Activated naive CD8-positive, alpha-beta T cell treated with anti-CD3 and anti-CD28 coated beads, Interleukin-2, amount 50 U/mL, for 24 hours (primary cell): ENCODE results near the gene ASTL.
"Not testable (repeated sequence)": the region's sequence is repeated elsewhere in the genome, so short reads cannot be mapped to it uniquely, and the experiment has no call there.

ENCODE experiments used
- ATAC-seq: fragments of 150-1000 bp; cut with Tn5 transposase; one replicate; pipeline ENCODE4 v1.10.0; 2021
- DNase-seq: peaks from one replicate; pipeline ENCODE4 v3.0.0; 2021
- H3K27ac Mint-ChIP-seq: one replicate; pipeline ENCODE4 v1.8.0; 2021; ENCODE audit warnings: mild to moderate bottlenecking, mixed read lengths
- H3K27me3 Mint-ChIP-seq: one replicate; pipeline ENCODE4 v1.8.0; 2021; ENCODE audit warnings: mixed read lengths
- H3K36me3 Mint-ChIP-seq: one replicate; pipeline ENCODE4 v1.8.0; 2021; ENCODE audit warnings: low read depth, mixed read lengths
- H3K4me1 Mint-ChIP-seq: one replicate; pipeline ENCODE4 v1.8.0; 2021; ENCODE audit warnings: mixed read lengths
- H3K4me3 Mint-ChIP-seq: one replicate; pipeline ENCODE4 v1.8.0; 2021; ENCODE audit warnings: mild to moderate bottlenecking, moderate library complexity, mixed read lengths
- H3K9me3 Mint-ChIP-seq: one replicate; pipeline ENCODE4 v1.8.0; 2021; ENCODE audit warnings: mixed read lengths

ASTL gene

DNA sequence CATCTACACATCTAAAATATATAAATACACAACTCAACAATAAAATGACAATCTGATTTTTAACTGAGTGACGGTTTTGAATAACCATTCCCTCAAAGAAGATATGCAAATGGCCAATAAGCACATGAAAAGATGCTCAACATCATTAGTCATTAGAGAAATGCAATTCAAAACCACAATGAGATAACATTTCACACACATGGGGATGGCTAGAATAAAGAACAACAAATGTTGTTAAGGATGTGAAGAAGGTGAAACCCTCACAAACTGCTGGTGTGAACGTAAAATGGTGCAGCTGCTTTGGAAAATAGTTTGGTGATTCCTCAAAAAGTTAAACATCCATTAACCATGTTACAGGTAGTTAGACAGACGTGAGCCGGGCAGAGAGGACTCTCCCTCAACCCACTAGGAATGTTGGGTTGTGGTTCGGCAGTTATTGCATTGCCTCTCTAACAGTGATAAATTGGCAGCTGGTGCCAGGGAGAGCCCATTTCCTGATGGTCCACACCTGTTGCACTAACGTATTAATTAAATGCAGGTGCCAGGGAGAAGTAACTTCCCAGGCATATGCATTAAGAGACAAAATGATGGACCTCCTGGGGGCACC, 29.2 kb upstream of the ASTL start:
- Mint-ChIP-seq H3K4me1 (peaks cover 71% of the 10 kb centered on the region), H3K4me3 (no peak overlapping the region), H3K9me3 (peaks cover 11% of the 10 kb centered on the region), H3K36me3 (peaks cover 4% of the 10 kb centered on the region), H3K27me3 (peaks cover 2% of the 10 kb centered on the region), H3K27ac (peak overlapping the region; percentile 16)
- DNase-seq (no peak), ATAC-seq (no peak)

DNA sequence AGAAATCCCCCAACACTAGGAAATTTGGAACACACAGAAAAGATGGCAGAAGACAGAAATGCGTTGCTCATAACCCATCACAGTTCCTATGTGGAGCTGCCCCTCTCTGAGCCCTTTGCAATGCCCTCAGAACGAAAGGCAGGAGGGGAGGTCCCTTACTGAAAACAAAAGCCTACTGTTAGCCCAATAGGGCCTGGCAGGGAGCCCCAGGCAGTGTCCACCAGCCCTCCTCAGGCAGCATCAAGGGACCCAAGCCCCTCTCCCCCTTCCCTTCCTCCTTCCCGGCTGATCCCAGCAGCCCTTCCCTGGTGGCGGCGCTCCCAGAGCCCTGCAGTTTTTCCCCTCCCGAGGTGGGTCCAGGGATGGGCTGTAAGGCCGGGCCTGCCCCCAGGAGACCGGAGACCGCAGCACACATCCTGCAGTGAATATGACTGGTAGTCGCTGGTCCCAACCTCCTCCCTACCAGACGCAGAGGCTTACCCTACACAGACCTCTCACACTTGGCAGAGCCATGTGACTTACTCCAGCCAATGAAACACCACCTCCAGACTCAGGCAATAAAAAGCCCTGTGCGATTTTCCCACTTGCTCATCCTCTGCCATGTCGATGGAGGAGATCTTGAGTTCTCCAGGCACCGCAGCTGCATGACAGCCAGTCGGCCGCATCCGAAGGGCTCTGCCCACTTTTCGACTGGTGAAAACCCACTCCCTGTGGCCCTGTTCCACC, 26.3 kb upstream of the ASTL start:
- ATAC-seq, result peak; percentile 85
- H3K27ac Mint-ChIP-seq, result peak overlapping the region; percentile 99
- H3K9me3 Mint-ChIP-seq, result peaks cover 11% of the 10 kb centered on the region
- peaks cover 11% of the 10 kb centered on the region for H3K36me3 Mint-ChIP-seq
- H3K4me3 Mint-ChIP-seq, result peak overlapping the region; percentile 82
- peaks cover 85% of the 10 kb centered on the region for H3K4me1 Mint-ChIP-seq
- H3K27me3 Mint-ChIP-seq, result peaks cover 2% of the 10 kb centered on the region
- peak; percentile 76 for DNase-seq

DNA sequence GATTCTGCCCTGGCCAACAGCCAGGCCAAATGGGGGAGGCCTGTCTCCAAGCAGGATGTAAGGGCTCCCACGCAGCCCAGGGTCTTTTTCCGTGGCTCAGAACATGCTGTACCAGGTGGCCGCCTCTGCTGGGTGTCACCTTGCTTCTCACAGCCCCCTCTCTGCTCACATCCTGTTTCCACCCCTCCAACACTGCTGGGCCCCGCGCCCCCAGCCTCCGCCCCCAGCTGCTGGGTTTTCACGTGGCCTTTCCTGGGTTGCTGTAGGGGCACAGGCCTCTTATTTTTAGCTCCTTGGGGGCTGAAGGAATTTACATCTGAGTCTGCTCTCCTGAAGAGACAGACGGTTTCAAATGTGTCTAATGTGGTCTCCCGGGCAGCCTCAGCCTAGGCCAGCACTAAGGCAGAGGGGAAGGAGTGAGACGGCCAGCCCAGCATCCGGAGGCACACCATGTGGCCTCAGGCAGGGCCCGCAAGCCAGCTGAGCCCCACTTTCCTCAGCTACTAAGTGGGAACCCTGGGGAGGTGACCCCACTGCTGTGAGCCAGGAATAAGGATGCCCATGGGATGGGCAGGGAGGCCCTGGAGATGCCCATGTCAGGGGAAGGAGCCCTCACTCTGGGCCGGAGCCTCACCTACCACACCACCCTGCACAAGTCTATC, 25.6 kb upstream of the ASTL start:
- peak; percentile 75 for ATAC-seq
- peak overlapping the region; percentile 99 for H3K27ac Mint-ChIP-seq
- peak overlapping the region; percentile 82 for H3K4me3 Mint-ChIP-seq
- peak; percentile 91 for DNase-seq
- H3K9me3 Mint-ChIP-seq, result peaks cover 7% of the 10 kb centered on the region
- H3K27me3 Mint-ChIP-seq, result peaks cover 2% of the 10 kb centered on the region
- H3K36me3 Mint-ChIP-seq, result peaks cover 11% of the 10 kb centered on the region
- peaks cover 86% of the 10 kb centered on the region for H3K4me1 Mint-ChIP-seq

DNA sequence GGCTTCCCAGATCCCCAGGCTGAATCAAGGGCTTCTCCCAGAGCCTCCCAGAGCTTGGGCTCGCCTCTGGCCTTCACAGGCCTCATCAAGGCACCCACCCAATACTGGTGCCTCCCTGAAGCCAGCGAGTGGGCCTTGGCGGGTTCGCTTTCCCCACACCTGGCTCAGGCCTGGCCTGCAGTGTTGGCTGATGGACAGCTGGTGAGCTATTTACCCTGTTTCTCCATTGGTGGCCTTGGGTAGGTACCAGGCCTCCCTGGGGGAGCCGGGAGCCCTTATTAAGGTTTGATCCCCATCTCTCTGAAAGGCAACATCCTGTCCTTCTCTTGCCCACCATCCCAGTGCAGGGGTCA, 25.1 kb upstream of the ASTL start:
- H3K27me3 Mint-ChIP-seq, result peaks cover 2% of the 10 kb centered on the region
- H3K4me3 Mint-ChIP-seq, result peak overlapping the region; percentile 82
- ATAC-seq (peak; percentile 2), DNase-seq (no peak)
- peaks cover 88% of the 10 kb centered on the region for H3K4me1 Mint-ChIP-seq
- H3K27ac Mint-ChIP-seq, result peak overlapping the region; percentile 99
- H3K36me3 Mint-ChIP-seq, result peaks cover 11% of the 10 kb centered on the region
- peaks cover 7% of the 10 kb centered on the region for H3K9me3 Mint-ChIP-seq

DNA sequence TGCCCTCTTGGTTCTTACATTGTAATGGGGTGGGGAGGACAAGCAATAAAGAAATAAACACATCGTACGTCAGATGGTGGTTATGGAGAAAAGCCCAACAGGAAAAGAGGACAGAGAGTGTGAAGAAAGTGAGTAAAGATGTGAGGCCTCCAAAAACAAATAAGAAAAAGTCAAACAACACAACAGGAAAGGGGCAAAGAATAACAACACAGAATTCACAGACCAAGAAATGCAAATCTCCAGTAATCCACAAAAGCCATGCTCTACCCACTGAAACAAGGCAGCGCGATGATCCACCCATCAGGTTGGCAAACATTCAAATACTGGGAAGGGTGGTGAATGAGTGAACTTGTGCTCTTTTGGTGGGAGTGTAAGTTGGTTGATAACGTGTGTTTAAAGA, 23.6 kb upstream of the ASTL start:
- no peak for DNase-seq
- Mint-ChIP-seq H3K4me3 (peak overlapping the region; percentile 39), H3K36me3 (peaks cover 11% of the 10 kb centered on the region), H3K27me3 (peaks cover 2% of the 10 kb centered on the region), H3K27ac (peak overlapping the region; percentile 99), H3K4me1 (peaks cover 91% of the 10 kb centered on the region), H3K9me3 (peaks cover 7% of the 10 kb centered on the region)
- no peak for ATAC-seq

DNA sequence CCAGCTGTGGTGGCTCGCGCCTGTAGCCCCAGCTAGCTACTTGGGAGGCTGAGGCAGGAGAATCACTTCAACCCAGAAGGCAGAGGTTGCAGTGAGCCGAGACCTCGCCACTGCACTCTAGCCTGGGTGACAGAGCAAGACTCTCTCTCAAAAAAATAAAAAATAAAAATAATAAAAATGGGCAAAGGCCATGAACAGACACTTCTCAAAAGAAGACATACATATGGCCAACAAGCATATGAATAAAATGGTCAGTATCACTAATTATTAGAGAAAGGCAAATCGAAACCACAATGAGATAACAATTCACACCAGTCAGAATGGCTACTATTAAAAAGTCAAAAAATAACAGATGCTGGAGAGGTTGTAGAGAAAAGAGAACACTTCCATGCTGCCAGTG, 22.1 kb upstream of the ASTL start:
- not testable (repeated sequence) for DNase-seq, H3K4me3 Mint-ChIP-seq, H3K9me3 Mint-ChIP-seq, H3K27me3 Mint-ChIP-seq, ATAC-seq
- Mint-ChIP-seq H3K27ac (peak overlapping the region; percentile 99), H3K36me3 (peaks cover 11% of the 10 kb centered on the region), H3K4me1 (peaks cover 96% of the 10 kb centered on the region)

DNA sequence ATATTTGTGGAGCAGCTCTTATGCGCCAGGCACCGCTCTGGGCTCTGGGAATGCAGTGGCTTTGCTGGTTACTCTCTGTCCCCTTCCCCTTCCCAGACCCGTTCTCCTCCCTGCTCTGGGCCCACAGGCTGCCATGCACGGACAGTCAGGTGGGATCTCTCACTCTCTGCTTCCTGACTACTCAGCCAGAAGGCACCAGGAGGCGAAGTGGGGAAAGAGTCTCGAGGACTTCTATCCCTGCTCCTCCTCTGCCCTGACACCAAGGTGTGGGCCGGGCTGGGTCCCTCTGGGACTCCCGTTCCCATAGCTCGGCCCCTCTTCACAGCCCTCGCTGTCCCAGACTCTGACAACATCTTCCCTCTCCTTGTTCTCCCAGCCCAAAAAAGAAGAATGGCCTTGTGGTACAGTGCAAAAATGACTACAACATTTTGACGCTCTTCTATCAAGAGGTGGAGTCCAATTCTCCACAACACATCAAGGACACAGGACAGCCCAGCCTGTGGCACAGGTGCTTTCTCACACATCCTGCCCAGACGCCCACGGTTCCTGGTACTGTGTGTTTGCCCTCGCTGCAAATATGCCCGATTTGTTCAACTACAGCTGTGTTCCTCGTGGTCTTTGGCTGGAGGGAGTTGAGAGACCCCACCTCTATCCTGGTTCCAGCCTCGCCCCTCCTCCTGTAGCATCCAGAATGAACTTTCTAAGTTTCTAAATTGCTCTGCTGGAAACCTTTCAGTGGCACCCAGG, 21.0 kb upstream of the ASTL start:
- Mint-ChIP-seq H3K4me1 (peaks cover 95% of the 10 kb centered on the region), H3K27ac (peak overlapping the region; percentile 90), H3K9me3 (peaks cover 7% of the 10 kb centered on the region), H3K4me3 (peak overlapping the region; percentile 64), H3K36me3 (peaks cover 11% of the 10 kb centered on the region), H3K27me3 (peaks cover 2% of the 10 kb centered on the region)
- ATAC-seq (no peak), DNase-seq (peak; percentile 70)

DNA sequence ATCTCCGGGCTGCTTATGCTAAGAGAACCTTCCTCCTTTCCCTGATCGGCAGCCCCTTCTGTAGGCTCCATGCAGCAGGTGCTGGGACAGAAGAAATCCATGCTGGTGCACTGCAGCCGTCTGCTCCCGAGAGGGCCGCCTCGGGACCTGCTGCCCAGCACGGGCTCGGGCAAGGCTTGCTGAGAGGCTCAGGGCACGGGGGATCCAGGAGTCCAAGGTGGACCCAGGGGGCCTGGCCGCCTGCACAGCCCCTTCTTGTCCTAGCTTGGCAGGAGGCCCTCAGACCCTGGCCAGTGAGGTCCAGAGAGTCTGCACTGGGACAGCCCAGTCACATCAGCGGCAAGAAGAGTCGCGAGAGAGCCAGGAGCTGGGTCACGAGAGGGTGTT, 20.2 kb upstream of the ASTL start:
- Mint-ChIP-seq H3K4me3 (peak overlapping the region; percentile 64), H3K27me3 (no peaks in the 10 kb centered on the region), H3K36me3 (peaks cover 11% of the 10 kb centered on the region), H3K9me3 (peaks cover 7% of the 10 kb centered on the region), H3K27ac (peak overlapping the region; percentile 90), H3K4me1 (peaks cover 90% of the 10 kb centered on the region)
- DNase-seq, result no peak
- no peak for ATAC-seq

DNA sequence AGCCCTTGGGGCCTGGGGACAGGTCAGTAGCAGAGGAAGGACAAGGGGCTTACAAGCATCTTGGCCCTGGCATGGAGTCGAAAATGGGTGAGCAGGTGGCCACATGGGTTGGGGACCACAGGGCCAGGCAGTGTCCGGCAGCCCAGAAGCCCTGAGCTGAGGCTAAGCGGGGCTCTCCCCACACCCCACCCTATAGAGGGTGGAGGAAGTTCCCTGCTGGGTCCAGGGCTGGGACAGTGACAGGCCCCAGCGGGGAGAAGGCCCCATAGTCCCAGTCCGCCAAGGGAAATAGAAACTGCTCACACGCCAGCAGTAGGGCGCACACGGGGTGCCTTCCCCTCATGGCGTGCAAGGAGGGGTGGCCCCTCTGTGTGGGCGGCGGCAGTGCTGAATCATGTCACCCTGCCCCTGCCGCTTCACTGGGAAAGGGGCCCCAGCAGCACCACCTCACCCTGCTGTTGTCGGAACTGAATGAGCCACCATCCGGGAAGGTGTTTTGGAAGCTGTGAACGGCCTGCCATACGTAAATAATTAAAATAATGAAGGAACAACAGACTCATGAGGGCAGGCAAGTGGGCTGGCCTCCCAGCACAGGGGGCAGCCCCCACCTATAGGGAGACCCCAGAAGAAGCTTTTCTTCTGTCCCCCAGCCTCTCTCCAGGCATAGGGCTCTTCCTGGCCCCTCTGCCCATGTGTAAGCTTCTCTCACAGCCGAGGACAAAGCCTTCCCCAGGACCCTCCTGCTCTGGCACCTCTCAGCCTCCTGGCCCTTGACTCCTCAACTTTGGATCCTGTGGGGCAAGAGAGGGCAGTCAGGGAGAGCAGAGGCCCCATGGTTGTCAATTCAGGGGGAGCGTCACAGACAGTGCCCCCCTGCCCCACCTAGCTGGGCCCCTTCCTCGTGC, 19.6 kb upstream of the ASTL start:
- peak overlapping the region; percentile 69 for H3K4me3 Mint-ChIP-seq
- no peaks in the 10 kb centered on the region for H3K27me3 Mint-ChIP-seq
- H3K27ac Mint-ChIP-seq, result peak overlapping the region; percentile 90
- peaks cover 7% of the 10 kb centered on the region for H3K9me3 Mint-ChIP-seq
- peaks cover 90% of the 10 kb centered on the region for H3K4me1 Mint-ChIP-seq
- ATAC-seq (peak; percentile 79), DNase-seq (peak; percentile 96)
- H3K36me3 Mint-ChIP-seq, result peaks cover 10% of the 10 kb centered on the region

DNA sequence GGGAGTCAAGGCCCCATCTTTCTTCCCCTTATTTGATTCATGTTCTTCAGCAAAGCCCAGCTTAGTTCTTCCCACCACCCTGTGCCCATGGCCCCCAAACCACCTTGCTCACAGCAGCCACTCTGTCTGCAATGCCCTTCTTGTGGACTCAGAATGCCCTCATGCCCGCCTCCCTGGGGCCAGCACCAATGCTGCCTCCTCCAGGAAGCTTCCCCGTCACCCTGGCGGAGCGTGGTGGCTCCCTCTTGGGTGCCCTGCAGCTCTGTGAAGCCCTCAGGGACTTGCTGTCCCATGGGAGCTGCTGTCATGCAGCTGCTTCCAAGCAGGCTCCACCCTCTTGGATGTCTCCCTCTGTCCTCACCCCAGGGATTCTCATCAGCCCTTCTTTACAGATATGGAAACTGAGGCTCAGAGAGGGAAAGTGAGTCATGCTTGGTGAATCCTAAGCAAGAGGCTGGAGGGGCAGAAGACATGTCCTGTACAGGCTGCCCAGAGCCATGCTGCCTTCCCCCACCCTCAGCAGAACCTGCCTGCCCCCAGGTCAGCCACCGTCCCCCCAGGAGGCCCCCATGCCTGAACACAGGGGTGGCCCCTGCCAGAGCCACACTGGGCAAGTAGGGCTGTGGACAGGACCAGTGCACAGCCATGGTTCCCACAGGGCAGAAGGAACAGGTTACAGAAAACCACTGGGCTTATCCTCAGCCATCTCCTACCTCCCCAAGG, 18.8 kb upstream of the ASTL start:
- Mint-ChIP-seq H3K4me1 (peaks cover 89% of the 10 kb centered on the region), H3K27ac (peak overlapping the region; percentile 90)

DNA sequence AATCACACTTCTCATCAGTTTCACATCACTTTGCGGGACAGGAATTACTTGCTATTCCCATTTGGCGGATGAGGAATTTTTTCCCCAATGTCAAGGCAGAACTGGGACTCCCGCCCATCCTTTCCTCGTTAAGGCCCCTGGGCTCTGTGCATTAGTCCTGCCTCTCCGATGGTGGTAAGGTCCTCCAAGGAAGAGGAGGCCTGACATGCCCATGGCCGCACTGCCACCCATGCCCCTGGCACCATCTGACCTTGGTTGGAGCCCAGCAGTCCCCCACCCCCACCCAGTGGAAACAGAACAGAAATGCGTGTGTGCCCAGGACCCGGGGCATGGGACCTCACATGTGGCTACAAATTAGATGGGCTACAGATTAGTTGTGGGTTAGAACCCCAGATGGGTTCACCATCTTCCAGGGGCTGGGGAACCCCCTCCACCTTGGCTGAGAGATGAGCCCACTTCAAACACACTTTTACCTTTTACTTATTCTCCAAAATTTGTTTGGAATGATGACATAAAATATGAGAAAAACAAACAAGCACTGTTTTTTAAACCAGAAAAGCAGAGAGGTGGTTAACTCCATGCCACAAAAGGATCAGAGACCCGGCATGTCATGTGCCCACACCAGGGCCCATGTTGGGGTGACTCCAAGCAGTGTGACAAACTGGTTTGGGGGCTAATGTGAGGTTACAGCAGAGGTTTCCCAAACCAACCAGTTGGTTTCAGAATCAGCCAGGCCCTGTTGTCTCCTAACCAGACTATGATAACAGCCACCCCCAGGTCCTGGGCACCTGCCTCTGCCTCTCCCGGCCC, 17.9 kb upstream of the ASTL start:
- DNase-seq (peak; percentile 74), ATAC-seq (peak; percentile 51)
- peaks cover 90% of the 10 kb centered on the region for H3K4me1 Mint-ChIP-seq
- H3K36me3 Mint-ChIP-seq, result peaks cover 7% of the 10 kb centered on the region
- H3K27me3 Mint-ChIP-seq, result no peaks in the 10 kb centered on the region
- H3K9me3 Mint-ChIP-seq, result peaks cover 7% of the 10 kb centered on the region
- peak overlapping the region; percentile 69 for H3K4me3 Mint-ChIP-seq
- peak overlapping the region; percentile 90 for H3K27ac Mint-ChIP-seq

More for the DNA sequence above, 18.8 kb upstream of the ASTL start:
- H3K4me3 Mint-ChIP-seq, result peak overlapping the region; percentile 69
- no peaks in the 10 kb centered on the region for H3K27me3 Mint-ChIP-seq
- peaks cover 7% of the 10 kb centered on the region for H3K36me3 Mint-ChIP-seq
- no peak for DNase-seq
- ATAC-seq, result peak; percentile 8
- H3K9me3 Mint-ChIP-seq, result peaks cover 7% of the 10 kb centered on the region

DNA sequence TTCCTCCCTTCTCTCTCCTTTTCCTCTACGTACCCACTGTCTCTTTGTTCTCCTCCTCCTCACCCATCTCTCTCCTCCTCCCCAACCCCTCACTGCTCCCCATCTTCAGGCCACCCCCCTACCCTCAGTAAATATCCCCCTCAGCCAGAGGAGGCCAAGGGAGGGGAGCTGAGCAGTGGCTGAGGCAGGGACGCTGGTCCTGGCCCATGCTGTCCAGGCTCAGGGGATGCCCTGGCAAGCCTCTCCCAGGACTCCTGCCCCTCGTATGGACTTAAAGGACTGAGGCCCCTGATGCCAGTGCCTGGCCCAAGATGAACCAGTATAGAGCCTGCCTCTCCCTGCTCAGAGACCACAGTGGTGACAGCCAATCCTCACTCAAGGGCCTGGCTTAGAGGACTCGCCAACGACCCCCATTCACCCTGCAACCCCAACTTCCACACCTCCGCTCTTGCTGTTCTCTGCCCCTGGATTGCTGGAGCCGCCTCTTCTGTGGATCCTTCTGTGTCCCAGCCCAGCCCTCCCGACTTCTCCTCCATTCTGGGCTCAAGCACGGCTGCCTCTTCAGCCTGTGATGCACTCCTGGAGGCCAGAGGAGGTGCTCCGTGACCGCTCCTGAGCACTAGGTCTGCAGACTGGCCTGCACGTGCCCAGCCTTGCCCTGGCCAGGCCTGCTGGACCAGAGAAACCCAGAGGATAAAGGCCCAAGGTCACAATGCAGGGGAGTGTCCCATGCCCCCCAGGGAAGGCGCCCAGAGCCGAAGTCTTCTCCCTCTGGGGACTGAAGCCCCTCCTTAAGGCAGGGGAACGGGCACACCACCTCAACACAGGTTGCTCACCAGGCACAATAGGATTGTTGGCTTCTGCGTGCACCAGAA, 16.4 kb upstream of the ASTL start:
- Mint-ChIP-seq H3K9me3 (no peaks in the 10 kb centered on the region), H3K4me3 (no peak overlapping the region), H3K36me3 (no peaks in the 10 kb centered on the region), H3K27ac (no peak overlapping the region), H3K27me3 (no peaks in the 10 kb centered on the region), H3K4me1 (peaks cover 91% of the 10 kb centered on the region)
- DNase-seq (no peak), ATAC-seq (no peak)
